Stimulated activated CD4-positive, alpha-beta T cell treated with anti-CD3 and anti-CD28 coated beads, Interleukin-15, amount 100 ng/mL, for 48 hours (primary cell): ENCODE results near the gene FOXI1.

ENCODE experiments used
- DNase-seq, 2 donors: peaks; one replicate each; pipeline ENCODE4 v3.0.0-alpha.2; 2020; ENCODE audit warnings: low read depth in 2 of 2

FOXI1 gene

DNA sequence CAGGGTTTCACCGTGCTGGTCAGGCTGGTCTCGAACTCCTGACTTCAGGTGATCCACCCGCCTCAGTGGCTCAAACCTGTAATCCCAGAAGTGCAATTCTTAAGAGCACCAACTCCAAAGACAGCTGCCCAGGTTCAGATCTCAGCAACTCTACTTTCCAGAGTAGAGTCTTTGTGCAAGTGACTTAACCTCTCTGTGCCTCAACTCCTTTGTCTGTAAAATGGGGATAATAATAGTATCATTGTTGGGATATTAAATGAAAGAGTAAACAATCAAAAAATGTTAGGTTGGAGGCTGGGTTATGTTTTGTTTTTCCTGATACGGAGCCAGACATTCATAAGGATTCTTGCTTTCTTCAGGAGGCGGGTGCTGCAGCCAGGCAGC is 45.0 kb downstream of the FOXI1 start:
- DNase-seq, result no peak

DNA sequence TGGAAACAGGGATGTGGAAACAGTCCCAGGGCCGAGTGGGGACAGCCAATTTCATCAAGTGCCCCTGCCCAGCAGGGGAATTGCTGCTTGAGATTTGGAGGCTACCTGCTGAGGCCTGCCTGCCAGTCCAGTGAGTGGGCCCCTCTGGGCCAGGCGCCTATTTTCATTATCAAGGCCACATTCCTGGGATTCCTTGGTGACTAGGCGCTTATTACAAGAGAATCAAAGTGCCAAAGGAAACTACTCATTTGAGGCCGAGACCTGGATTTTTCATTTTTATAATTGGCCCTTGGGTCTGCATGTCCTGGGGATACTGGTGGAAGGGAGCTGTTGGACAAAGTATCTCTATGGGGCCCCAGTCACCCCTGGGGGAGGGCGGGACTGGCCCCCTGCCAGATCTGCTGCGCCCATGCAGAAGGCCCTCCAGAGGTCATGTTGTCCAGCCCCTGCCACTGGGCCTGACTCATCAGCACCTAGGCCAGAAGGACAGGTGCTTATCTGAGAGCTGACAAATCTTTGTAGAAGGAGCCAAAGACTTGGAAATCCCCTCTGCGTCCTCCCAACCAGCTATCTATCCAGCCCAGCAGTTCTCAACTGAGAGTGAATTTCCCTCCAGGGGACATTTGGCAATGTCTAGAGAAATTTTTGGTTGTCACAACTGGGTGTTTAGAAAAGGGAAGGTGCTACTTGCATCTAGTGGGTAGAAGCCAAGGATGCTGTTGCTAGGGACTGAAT is 45.6 kb downstream of the FOXI1 start:
- DNase-seq, result no peak

DNA sequence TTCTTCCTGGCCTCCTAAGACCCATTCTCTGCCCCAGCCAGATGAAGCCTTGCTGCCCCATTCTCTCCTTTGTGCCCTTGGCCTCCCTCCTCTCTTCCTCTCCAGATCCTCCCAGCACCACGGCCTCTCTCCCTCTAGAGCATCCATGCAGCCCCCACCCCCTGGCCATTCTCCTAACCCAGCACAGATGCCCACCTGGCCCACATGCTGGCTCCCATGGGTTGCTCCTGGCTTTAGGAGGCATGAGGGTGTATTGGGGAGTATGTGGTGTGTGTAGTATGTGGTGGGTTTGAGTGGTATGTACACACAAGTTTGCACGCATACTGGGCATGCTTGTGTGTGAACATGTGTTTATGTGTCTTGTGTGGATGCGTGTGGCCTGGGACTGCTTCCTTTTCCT is 47.1 kb downstream of the FOXI1 start:
- DNase-seq, result no peak

DNA sequence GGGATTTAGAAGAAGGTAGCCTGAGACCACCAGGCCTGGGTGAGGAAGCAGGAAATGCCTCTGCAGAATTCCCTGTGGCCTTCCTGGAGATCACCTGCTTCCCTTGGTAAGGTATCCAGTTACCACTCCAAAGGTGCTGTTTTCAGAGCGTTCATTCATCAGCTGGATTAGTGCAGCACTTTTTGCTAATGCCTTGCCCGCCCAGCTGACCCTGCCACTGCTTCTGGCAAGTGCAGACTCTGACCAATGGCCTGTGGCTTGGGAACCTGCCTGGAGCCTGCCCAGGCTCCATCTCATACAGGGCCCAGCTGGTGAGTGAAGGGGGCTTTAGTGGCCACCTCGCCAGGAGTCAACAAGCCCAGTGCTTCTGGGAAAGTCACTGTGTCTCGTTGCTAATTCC is 48.6 kb downstream of the FOXI1 start:
- DNase-seq, result no peak

DNA sequence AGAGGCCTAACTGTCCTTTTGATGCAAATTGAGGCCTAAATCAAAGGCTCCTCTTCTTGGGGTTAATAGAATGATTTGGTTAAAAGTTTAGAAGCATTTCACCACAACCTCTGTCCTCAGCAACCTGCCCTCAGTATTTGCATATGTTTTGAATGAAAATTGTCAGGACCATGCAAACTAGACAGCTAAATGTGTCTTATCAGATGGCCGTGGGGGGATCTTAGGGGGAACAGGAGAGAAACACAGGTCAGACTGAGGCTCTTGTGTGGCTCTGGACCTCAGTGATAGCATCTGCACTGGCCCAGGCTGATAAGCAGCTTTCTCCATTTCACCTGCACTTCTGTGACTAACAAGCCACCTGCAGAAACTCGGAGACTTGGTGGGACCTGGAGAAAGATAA is 49.0 kb downstream of the FOXI1 start:
- DNase-seq, result no peak

DNA sequence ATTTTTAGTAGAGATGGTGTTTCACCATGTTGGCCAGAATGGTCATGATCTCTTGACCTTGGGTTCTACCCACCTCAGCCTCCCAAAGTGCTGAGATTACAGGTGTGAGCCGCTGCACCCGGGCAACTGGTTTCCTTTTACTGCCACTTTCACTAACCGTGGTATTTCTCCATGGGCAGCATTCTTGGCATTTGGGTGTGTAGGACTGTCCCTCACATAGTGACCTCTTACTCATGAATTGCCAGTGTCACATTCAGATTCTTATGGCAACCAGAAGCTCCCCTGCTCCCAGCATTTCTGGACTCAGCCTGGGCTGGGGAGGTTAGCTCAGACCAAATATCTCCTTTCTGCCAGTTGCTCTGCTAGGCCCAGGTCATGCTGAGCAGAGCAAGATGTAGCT is 50.1 kb downstream of the FOXI1 start:
- DNase-seq, result no peak

DNA sequence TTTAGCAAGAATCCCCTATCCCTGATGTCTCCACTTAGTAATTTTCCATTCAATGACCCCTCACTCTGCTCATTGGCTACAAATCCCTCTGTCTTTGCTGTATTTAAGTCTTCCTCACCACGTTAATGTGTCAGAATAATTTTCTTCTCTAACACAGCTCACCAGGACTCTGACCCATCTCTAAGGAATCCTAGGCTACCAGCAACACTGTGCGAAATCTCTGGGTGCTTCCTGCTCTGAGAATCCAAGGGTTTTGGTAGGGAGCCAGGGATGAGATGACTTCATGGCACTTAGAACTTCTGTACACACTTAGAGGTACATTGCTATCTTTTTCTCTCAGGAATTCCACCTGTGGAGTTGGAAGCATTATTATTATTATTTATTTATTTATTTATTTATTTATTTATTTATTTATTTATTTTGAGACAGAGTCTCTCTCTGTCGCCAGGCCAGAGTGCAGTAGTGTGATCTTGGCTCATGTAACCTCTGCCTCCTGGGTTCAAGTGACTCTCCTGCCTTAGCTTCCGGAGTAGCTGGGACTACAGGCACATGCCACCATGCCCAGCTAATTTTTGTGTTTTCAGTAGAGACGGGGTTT is 53.5 kb downstream of the FOXI1 start:
- no peak for DNase-seq
